SU-DHL-6 (cell line): ENCODE measurements around the gene SEMA5A.

Experiments used
- EZH2phosphoT487 ChIP-seq: fragments of 200-600 bp; sonication (generic), shearing (Covaris generic); conservative IDR thresholded peaks from 2 replicates; pipeline ENCODE4 v1.6.1; 2018; ENCODE audit warnings: mild to moderate bottlenecking, antibody characterized with exemption, low read length, moderate library complexity, mixed read lengths
- TF ChIP-seq, protein P1 (sequence below): fragments of 200-600 bp; sonication (generic); IDR thresholded peaks from one replicate; pipeline ENCODE4 v1.5.1; 2017; ENCODE audit warnings: antibody characterized with exemption, mild to moderate bottlenecking, low read length, moderate library complexity; ENCODE audit not compliant: insufficient read depth, poor library complexity, severe bottlenecking

DNA sequence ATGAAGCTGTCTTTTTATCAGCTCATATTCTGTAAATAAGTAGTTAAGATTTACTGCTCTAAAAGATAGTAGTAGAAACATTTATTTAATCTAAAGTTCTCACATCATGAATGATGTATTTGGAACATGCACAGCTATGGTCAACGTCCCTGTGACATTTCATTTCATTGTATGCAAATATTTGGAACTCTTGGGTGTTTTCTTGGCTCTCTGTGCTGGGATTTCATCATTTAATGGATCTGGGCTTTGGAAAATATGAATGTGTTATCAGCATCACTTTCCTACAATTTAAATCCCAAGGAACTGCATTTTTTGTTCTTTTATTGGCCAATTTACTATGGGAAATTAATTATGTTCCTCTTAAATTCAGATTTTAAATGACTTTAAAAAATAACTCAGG lies 462.9 kb downstream of the SEMA5A start:
- TF ChIP-seq, protein P1, sequence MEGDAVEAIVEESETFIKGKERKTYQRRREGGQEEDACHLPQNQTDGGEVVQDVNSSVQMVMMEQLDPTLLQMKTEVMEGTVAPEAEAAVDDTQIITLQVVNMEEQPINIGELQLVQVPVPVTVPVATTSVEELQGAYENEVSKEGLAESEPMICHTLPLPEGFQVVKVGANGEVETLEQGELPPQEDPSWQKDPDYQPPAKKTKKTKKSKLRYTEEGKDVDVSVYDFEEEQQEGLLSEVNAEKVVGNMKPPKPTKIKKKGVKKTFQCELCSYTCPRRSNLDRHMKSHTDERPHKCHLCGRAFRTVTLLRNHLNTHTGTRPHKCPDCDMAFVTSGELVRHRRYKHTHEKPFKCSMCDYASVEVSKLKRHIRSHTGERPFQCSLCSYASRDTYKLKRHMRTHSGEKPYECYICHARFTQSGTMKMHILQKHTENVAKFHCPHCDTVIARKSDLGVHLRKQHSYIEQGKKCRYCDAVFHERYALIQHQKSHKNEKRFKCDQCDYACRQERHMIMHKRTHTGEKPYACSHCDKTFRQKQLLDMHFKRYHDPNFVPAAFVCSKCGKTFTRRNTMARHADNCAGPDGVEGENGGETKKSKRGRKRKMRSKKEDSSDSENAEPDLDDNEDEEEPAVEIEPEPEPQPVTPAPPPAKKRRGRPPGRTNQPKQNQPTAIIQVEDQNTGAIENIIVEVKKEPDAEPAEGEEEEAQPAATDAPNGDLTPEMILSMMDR = no peak
- TF ChIP-seq EZH2phosphoT487 = no peak
